K562 (cell line): ENCODE results near the gene FTL. TPM values are rescaled to one million over a fixed set of nuclear protein-coding genes. Genes with fewer than 3 reads are reported as not detected.

Source experiments
- ARID1B ChIP-seq: fragments of 450-650 bp; IDR thresholded peaks from 2 replicates; pipeline ENCODE4 v1.6.1; 2016; ENCODE audit warnings: antibody characterized with exemption, mild to moderate bottlenecking, inconsistent platforms
- BCOR ChIP-seq: fragments of 450-650 bp; IDR thresholded peaks from 2 replicates; pipeline ENCODE4 v1.6.1; 2016
- CREB1 ChIP-seq, 2 experiments: sonication (generic) in 1 of 2; formaldehyde crosslinking in 1 of 2; IDR thresholded peaks; 2 replicates each; pipeline versions ENCODE4 v1.6.1 to v1.8.0; 2012 to 2022; ENCODE audit warnings: inconsistent platforms in 1 of 2, mild to moderate bottlenecking in 1 of 2, missing genetic modification reagents in 1 of 2, moderate library complexity in 1 of 2
- EP400 ChIP-seq: fragments of 450-650 bp; IDR thresholded peaks from 2 replicates; pipeline ENCODE4 v1.6.1; 2017; ENCODE audit warnings: antibody characterized with exemption, mild to moderate bottlenecking, moderate library complexity
- ETS1 ChIP-seq: conservative IDR thresholded peaks from 2 replicates; pipeline ENCODE4 v1.6.1; 2011; ENCODE audit warnings: low read depth, mild to moderate bottlenecking, low read length; ENCODE audit not compliant: control insufficient read depth
- FOXM1 ChIP-seq, 2 experiments: fragments of 450-650 bp in 1 of 2; sonication (generic) in 1 of 2; formaldehyde crosslinking in 1 of 2; IDR thresholded peaks; 2 replicates each; pipeline versions ENCODE4 v1.6.1 to v1.9.0; 2017 to 2022; ENCODE audit warnings: low read depth in 2 of 2, mild to moderate bottlenecking in 2 of 2, missing genetic modification reagents in 1 of 2, moderate library complexity in 1 of 2
- HCFC1 ChIP-seq: IDR thresholded peaks from 2 replicates; pipeline ENCODE4 v1.6.1; 2012; ENCODE audit warnings: low read depth, low read length, improper control_type of control experiment
- HOMEZ ChIP-seq: fragments of 250-450 bp; sonication (Bioruptor Pico); IDR thresholded peaks from 2 replicates; pipeline ENCODE4 v1.4.0; 2020; ENCODE audit warnings: mild to moderate bottlenecking, moderate library complexity
- MEIS2 ChIP-seq: fragments of 450-650 bp; IDR thresholded peaks from 2 replicates; pipeline ENCODE4 v1.6.1; 2014; ENCODE audit warnings: mild to moderate bottlenecking; ENCODE audit not compliant: partially characterized antibody
- MTA1 ChIP-seq: fragments of 450-650 bp; IDR thresholded peaks from 2 replicates; pipeline ENCODE4 v1.6.1; 2017; ENCODE audit warnings: borderline replicate concordance
- NR1H2 ChIP-seq: sonication (generic); formaldehyde crosslinking; IDR thresholded peaks from 2 replicates; pipeline ENCODE4 v1.4.0; 2020; ENCODE audit warnings: mild to moderate bottlenecking, missing genetic modification reagents
- NR2F6 ChIP-seq: fragments of 450-650 bp; formaldehyde crosslinking; IDR thresholded peaks from 2 replicates; pipeline ENCODE4 v1.4.0; 2020; ENCODE audit warnings: mild to moderate bottlenecking
- PHB2 ChIP-seq: fragments of 450-650 bp; IDR thresholded peaks from 2 replicates; pipeline ENCODE4 v1.6.1; 2017; ENCODE audit warnings: low read depth
- POLR2G ChIP-seq: fragments of 200-400 bp; formaldehyde crosslinking; IDR thresholded peaks from 2 replicates; pipeline ENCODE4 v1.6.1; 2017; ENCODE audit warnings: low read depth, mild to moderate bottlenecking, antibody characterized with exemption, low read length, moderate library complexity
- RBM25 ChIP-seq: fragments of 200-400 bp; formaldehyde crosslinking; IDR thresholded peaks from 2 replicates; pipeline ENCODE4 v1.6.1; 2018; ENCODE audit warnings: low read length, low read depth, moderate library complexity; ENCODE audit not compliant: severe bottlenecking
- SIX5 ChIP-seq, 2 experiments: IDR thresholded peaks; 2 replicates each; pipeline ENCODE4 v1.6.1; 2011; ENCODE audit warnings: low read length in 2 of 2, borderline replicate concordance in 1 of 2, low read depth in 1 of 2, mild to moderate bottlenecking in 1 of 2, moderate library complexity in 1 of 2; ENCODE audit not compliant: insufficient read depth in 1 of 2
- TCF3 ChIP-seq: sonication (generic); formaldehyde crosslinking; IDR thresholded peaks from 2 replicates; pipeline ENCODE4 v1.4.0; 2020; ENCODE audit warnings: mild to moderate bottlenecking, missing genetic modification reagents
- TEAD4 ChIP-seq, 2 experiments: sonication (generic) in 1 of 2; formaldehyde crosslinking in 1 of 2; IDR thresholded peaks; 2 replicates each; pipeline versions ENCODE4 v1.6.1 to v1.8.0; 2012 to 2022; ENCODE audit warnings: borderline replicate concordance in 1 of 2, inconsistent platforms in 1 of 2, low read length in 1 of 2, mild to moderate bottlenecking in 1 of 2, missing genetic modification reagents in 1 of 2
- ZNF143 ChIP-seq: sonication (generic); formaldehyde crosslinking; IDR thresholded peaks from 2 replicates; pipeline ENCODE4 v1.9.0; 2022; ENCODE audit warnings: mild to moderate bottlenecking, missing genetic modification reagents
- ZNF354B ChIP-seq: fragments of 250-450 bp; sonication (Bioruptor Pico); IDR thresholded peaks from 2 replicates; pipeline ENCODE4 v1.4.0; 2020
- ZNF644 ChIP-seq: fragments of 200-800 bp; sonication (Bioruptor generic); IDR thresholded peaks from 2 replicates; pipeline ENCODE4 v1.6.1; 2016; ENCODE audit warnings: low read depth, missing genetic modification characterization, missing compliant biosample characterization
- ZNF766 ChIP-seq: fragments of 200-800 bp; sonication (Bioruptor generic); conservative IDR thresholded peaks from 2 replicates; pipeline ENCODE4 v1.6.1; 2016; ENCODE audit warnings: missing genetic modification characterization, missing compliant biosample characterization
- polyA plus RNA-seq, 8 experiments: library from polyadenylated mRNA; depleted of rRNA in 4 of 8; stranded (reverse) in 5 of 8; unstranded in 3 of 8; fragments of >200 nt; fragmentation: Nextera tagmentation in 2 of 8; fragmentation: Illumina TruSeq in 1 of 8; extraction: Ambion mirVana in 2 of 8; extraction: Trizol in 1 of 8; gene quantifications; 2 replicates each; pipeline versions ENCODE4 v1.2.1 to v1.2.3, GENCODE V29; 2011 to 2014; ENCODE audit warnings: inconsistent platforms in 1 of 8, missing spikeins in 1 of 8
- total RNA-seq, 7 experiments: library from RNA; depleted of rRNA in 6 of 7; stranded (reverse); fragments of >200 nt in 6 of 7; fragmentation: Illumina TruSeq in 2 of 7; extraction: Trizol in 2 of 7; gene quantifications; 2 replicates each; pipeline versions ENCODE4 v1.2.1 to v1.2.3, GENCODE V29; 2011 to 2021; ENCODE audit warnings: low replicate concordance in 1 of 7
- TF ChIP-seq, protein P1 (sequence below): fragments of 250-450 bp; sonication (Bioruptor Pico); IDR thresholded peaks from 2 replicates; pipeline ENCODE4 v1.5.0; 2021
- TF ChIP-seq, protein P2 (sequence below): IDR thresholded peaks from 2 replicates; pipeline ENCODE4 v1.6.1; 2011; ENCODE audit not compliant: insufficient read length; ENCODE audit errors: extremely low read depth

Gene FTL
- total and polyA plus RNA-seq, 9 of the 15 experiments (the other 6 are each of a cell fraction or from before 2014, with no cell fraction given), result 1,231 to 27,415 (median 3,965) TPM

DNA sequence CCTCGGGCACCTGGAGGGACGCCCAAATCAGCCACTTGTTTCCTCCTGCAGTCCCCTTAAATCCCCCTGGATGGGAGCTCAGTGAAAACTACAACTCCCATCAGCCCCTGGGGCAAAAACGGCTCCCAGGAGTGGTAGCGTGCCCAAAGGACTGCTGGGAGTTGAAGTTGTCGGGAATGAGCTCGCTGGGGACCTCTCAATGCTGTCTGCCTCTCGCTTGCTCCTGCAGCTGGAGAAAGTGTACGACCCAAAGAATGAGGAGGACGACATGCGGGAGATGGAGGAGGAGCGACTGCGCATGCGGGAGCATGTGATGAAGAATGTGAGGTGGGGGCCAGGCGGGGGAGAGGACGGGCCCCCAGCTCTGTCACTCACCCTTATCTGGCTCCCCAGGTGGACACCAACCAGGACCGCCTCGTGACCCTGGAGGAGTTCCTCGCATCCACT, 46.3 kb upstream of the FTL start (continued):
- TF ChIP-seq CREB1 (IDR thresholded peaks at IDR 0.05), result peak; percentile 36; the same call in 1 of the 2 replicates
- TF ChIP-seq CREB1 (CRISPR knock-in tag; IDR thresholded peaks at IDR 0.05), result no peak
- TF ChIP-seq NR2F6 (CRISPR knock-in tag), result no peak
- TF ChIP-seq TEAD4 (IDR thresholded peaks at IDR 0.05; ENCODE audit: low read length), result peak; percentile 47; the same call in 1 of the 2 replicates
- no peak for TF ChIP-seq TEAD4 (CRISPR knock-in tag; IDR thresholded peaks at IDR 0.05; ENCODE audit: borderline replicate concordance)
- no peak for TF ChIP-seq RBM25
- no peak for TF ChIP-seq NR1H2
- peak; percentile 98 for TF ChIP-seq HCFC1
- peak; percentile 96 for TF ChIP-seq SIX5 (IDR thresholded peaks at IDR 0.05; ENCODE audit: borderline replicate concordance in 1 of 2, insufficient read depth in 1 of 2, low read depth in 1 of 2, low read length in 2 of 2)
- peak; percentile 54 for TF ChIP-seq POLR2G
- 0 out of 2 replicates have a peak, but pooled peaks have one; percentile 28 for TF ChIP-seq MTA1
- TF ChIP-seq, protein P1, sequence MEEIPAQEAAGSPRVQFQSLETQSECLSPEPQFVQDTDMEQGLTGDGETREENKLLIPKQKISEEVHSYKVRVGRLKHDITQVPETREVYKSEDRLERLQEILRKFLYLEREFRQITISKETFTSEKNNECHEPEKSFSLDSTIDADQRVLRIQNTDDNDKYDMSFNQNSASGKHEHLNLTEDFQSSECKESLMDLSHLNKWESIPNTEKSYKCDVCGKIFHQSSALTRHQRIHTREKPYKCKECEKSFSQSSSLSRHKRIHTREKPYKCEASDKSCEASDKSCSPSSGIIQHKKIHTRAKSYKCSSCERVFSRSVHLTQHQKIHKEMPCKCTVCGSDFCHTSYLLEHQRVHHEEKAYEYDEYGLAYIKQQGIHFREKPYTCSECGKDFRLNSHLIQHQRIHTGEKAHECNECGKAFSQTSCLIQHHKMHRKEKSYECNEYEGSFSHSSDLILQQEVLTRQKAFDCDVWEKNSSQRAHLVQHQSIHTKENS (CRISPR knock-in tag), result no peak
- peak; percentile 92 for TF ChIP-seq ZNF766 (CRISPR knock-in tag)
- peak; percentile 64 for TF ChIP-seq TCF3
- peak; percentile 78 for TF ChIP-seq ARID1B
- TF ChIP-seq BCOR, result no peak
- peak; percentile 95 for TF ChIP-seq ETS1
- TF ChIP-seq HOMEZ (CRISPR knock-in tag), result no peak
- 0 out of 2 replicates have a peak, but pooled peaks have one; percentile 19 for TF ChIP-seq EP400
- TF ChIP-seq, protein P2, sequence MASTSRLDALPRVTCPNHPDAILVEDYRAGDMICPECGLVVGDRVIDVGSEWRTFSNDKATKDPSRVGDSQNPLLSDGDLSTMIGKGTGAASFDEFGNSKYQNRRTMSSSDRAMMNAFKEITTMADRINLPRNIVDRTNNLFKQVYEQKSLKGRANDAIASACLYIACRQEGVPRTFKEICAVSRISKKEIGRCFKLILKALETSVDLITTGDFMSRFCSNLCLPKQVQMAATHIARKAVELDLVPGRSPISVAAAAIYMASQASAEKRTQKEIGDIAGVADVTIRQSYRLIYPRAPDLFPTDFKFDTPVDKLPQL, result no peak
- TF ChIP-seq FOXM1 (IDR thresholded peaks at IDR 0.05; ENCODE audit: low read depth), result peak; percentile 40; the same call in 1 of the 2 replicates
- no peak for TF ChIP-seq FOXM1 (CRISPR knock-in tag; IDR thresholded peaks at IDR 0.05; ENCODE audit: low read depth)
- TF ChIP-seq MEIS2, result peak; percentile 49
- TF ChIP-seq ZNF354B (CRISPR knock-in tag), result no peak
- peak; percentile 90 for TF ChIP-seq ZNF644 (tag)
- TF ChIP-seq PHB2, result no peak
- peak; percentile 97 for TF ChIP-seq ZNF143
